SU-DHL-6 (cell line): ENCODE results near the gene PRAMEF1.

Source experiments
- CTCF ChIP-seq: fragments of 200-600 bp; sonication (generic); IDR thresholded peaks from one replicate; pipeline ENCODE4 v1.5.1; 2017; ENCODE audit warnings: antibody characterized with exemption, mild to moderate bottlenecking, low read length, moderate library complexity; ENCODE audit not compliant: insufficient read depth, poor library complexity, severe bottlenecking
- EZH2phosphoT487 ChIP-seq: fragments of 200-600 bp; sonication (generic), shearing (Covaris generic); conservative IDR thresholded peaks from 2 replicates; pipeline ENCODE4 v1.6.1; 2018; ENCODE audit warnings: mild to moderate bottlenecking, antibody characterized with exemption, low read length, moderate library complexity, mixed read lengths

- TF ChIP-seq CTCF (no peak), EZH2phosphoT487 (no peak)
These were observed 21.2 kb upstream of the PRAMEF1 start for GRCh38 chr1:12769976-12770505.
